Natural killer cell (primary cell): ENCODE data around the gene SELL. TPM values are rescaled to one million over a fixed set of nuclear protein-coding genes. Genes with fewer than 3 reads are reported as not detected.

Source experiments
- ATAC-seq, 3 donors: fragments of 150-1000 bp in 2 of 3; fragments of 200-7000 bp in 1 of 3; cut with Tn5 transposase; 1 replicate in 1 of 3; 2 replicates in 2 of 3; pipeline ENCODE4 v1.10.0; 2021; ENCODE audit warnings: mild to moderate bottlenecking in 2 of 3, moderate library complexity in 2 of 3
- DNase-seq, 2 donors: peaks; one replicate each; pipeline versions ENCODE4 v3.0.0 to v3.0.0-alpha.2; 2013 to 2021; ENCODE audit warnings: mixed read lengths in 1 of 2
- H3K27ac ChIP-seq: one replicate; pipeline ENCODE4 v1.5.1; 2013; ENCODE audit warnings: mild to moderate bottlenecking, low read length
- H3K27me3 ChIP-seq: one replicate; pipeline ENCODE4 v1.6.1; 2013; ENCODE audit warnings: low read length; ENCODE audit not compliant: control insufficient read depth, insufficient read depth
- H3K36me3 ChIP-seq: one replicate; pipeline ENCODE4 v1.6.1; 2013; ENCODE audit warnings: low read length; ENCODE audit not compliant: control insufficient read depth, insufficient read depth
- H3K4me1 ChIP-seq: one replicate; pipeline ENCODE4 v1.6.1; 2013; ENCODE audit warnings: low read length; ENCODE audit not compliant: control insufficient read depth, insufficient read depth
- H3K4me3 ChIP-seq: one replicate; pipeline ENCODE4 v1.5.1; 2013; ENCODE audit warnings: low read length
- H3K9me3 ChIP-seq: one replicate; pipeline ENCODE4 v1.6.1; 2013; ENCODE audit warnings: low read length; ENCODE audit not compliant: control insufficient read depth, insufficient read depth
- H3K27ac Mint-ChIP-seq, 2 donors: one replicate each; pipeline ENCODE4 v1.8.0; 2022; ENCODE audit warnings: mild to moderate bottlenecking in 2 of 2, mixed read lengths in 2 of 2, moderate library complexity in 1 of 2
- H3K27me3 Mint-ChIP-seq, 2 donors: one replicate each; pipeline ENCODE4 v1.8.0; 2022; ENCODE audit warnings: low read depth in 2 of 2, mixed read lengths in 2 of 2
- H3K36me3 Mint-ChIP-seq: one replicate; pipeline ENCODE4 v1.8.0; 2022; ENCODE audit warnings: mixed read lengths
- H3K4me1 Mint-ChIP-seq, 2 donors: one replicate each; pipeline ENCODE4 v1.8.0; 2022; ENCODE audit warnings: mixed read lengths in 2 of 2
- H3K4me3 Mint-ChIP-seq: one replicate; pipeline ENCODE4 v1.8.0; 2022; ENCODE audit warnings: mild to moderate bottlenecking, moderate library complexity, mixed read lengths
- H3K9me3 Mint-ChIP-seq, 2 donors: one replicate each; pipeline ENCODE4 v1.8.0; 2022; ENCODE audit warnings: mixed read lengths in 2 of 2
- CTCF ChIP-seq: fragments of 200-600 bp; IDR thresholded peaks from one replicate; pipeline ENCODE4 v1.8.0; 2022; ENCODE audit warnings: antibody characterized with exemption
- WGBS: methylation state at CpG from one replicate; pipeline ENCODE4 v1.1.7; 2013; ENCODE audit warnings: missing lambda C conversion rate; ENCODE audit not compliant: insufficient coverage; 5-methylcytosine and 5-hydroxymethylcytosine counted together
- intact Hi-C: fragments of 100-400 bp; cut with micrococcal nuclease; formaldehyde crosslinking; loops from one replicate; pipeline ENCODE4 v1.14.2; 2022
- total RNA-seq, 4 donors: library from RNA; stranded (reverse); fragments of 120-200 nt in 1 of 4; gene quantifications; one replicate each; pipeline versions ENCODE4 v1.2.3 to v1.2.4, GENCODE V29; 2013 to 2022

The SELL gene
- total RNA-seq, 3 donors from 2014 or later (not counting 1 experiment from before 2014, with no cell fraction given), result 149 to 190 (median 165) TPM

GRCh38 chr1:169682071-169682470 lies 29.3 kb downstream of the SELL start:
- H3K27me3 Mint-ChIP-seq, result no peaks in the 10 kb centered on the region
- no peaks in the 10 kb centered on the region for H3K36me3 ChIP-seq
- no peak for TF ChIP-seq CTCF
- DNase-seq (no peak), ATAC-seq (no peak)
- H3K9me3 ChIP-seq, result no peaks in the 10 kb centered on the region
- peak overlapping the region in 1 of 2 donors; percentile 74 for H3K27ac Mint-ChIP-seq
- no peaks in the 10 kb centered on the region for H3K27me3 ChIP-seq
- no peak overlapping the region for H3K27ac ChIP-seq
- H3K36me3 Mint-ChIP-seq, result no peaks in the 10 kb centered on the region
- peaks cover 24 to 33% of the 10 kb centered on the region in 2 donors for H3K4me1 Mint-ChIP-seq
- no peak overlapping the region for H3K4me3 ChIP-seq
- H3K9me3 Mint-ChIP-seq, result no peaks in the 10 kb centered on the region
- H3K4me1 ChIP-seq, result peaks cover 14% of the 10 kb centered on the region
- intact Hi-C loops, result no loop called here
- WGBS, result 48% methylated on average over 2 of the region's 2 CpGs
- H3K4me3 Mint-ChIP-seq, result peak overlapping the region; percentile 69

GRCh38 chr1:169681140-169681539 lies 30.3 kb downstream of the SELL start:
- peak overlapping the region; percentile 68 to 74 for H3K27ac Mint-ChIP-seq
- H3K9me3 ChIP-seq, result no peaks in the 10 kb centered on the region
- peaks cover 17% of the 10 kb centered on the region for H3K4me1 ChIP-seq
- peak overlapping the region; percentile 42 for H3K27ac ChIP-seq
- peak overlapping the region; percentile 65 for H3K4me3 Mint-ChIP-seq
- H3K4me1 Mint-ChIP-seq, result peaks cover 33 to 42% of the 10 kb centered on the region in 2 donors
- no peaks in the 10 kb centered on the region for H3K36me3 ChIP-seq
- no peaks in the 10 kb centered on the region for H3K27me3 Mint-ChIP-seq
- no peaks in the 10 kb centered on the region for H3K27me3 ChIP-seq
- intact Hi-C loops, result no loop called here
- peak in 1 of 3 donors; percentile 28 for ATAC-seq
- no peak for DNase-seq
- H3K9me3 Mint-ChIP-seq, result no peaks in the 10 kb centered on the region
- no peak for TF ChIP-seq CTCF
- no peak overlapping the region for H3K4me3 ChIP-seq
- WGBS, result 72% methylated on average over 2 of the region's 2 CpGs
- no peaks in the 10 kb centered on the region for H3K36me3 Mint-ChIP-seq

GRCh38 chr1:169680377-169681019 lies 30.9 kb downstream of the SELL start:
- Mint-ChIP-seq H3K36me3 (no peaks in the 10 kb centered on the region), H3K27me3 (no peaks in the 10 kb centered on the region), H3K4me3 (peak overlapping the region; percentile 65), H3K4me1 (peaks cover 39 to 49% of the 10 kb centered on the region in 2 donors), H3K27ac (peak overlapping the region; percentile 68 to 74), H3K9me3 (no peaks in the 10 kb centered on the region)
- Histone ChIP-seq H3K4me1 (peaks cover 20% of the 10 kb centered on the region), H3K9me3 (no peaks in the 10 kb centered on the region), H3K4me3 (no peak overlapping the region), H3K27me3 (no peaks in the 10 kb centered on the region), H3K27ac (peak overlapping the region; percentile 42), H3K36me3 (no peaks in the 10 kb centered on the region)
- ATAC-seq, result peak in 2 of 3 donors; percentile 77 to 83
- intact Hi-C loops, result no loop called here
- WGBS, result 41% methylated on average over 6 of the region's 6 CpGs
- TF ChIP-seq CTCF, result no peak
- no peak for DNase-seq

- H3K27ac Mint-ChIP-seq, result peak overlapping the region; percentile 68 to 74
Observed at GRCh38 chr1:169679692-169680091, 31.7 kb downstream of the SELL start.

More at GRCh38 chr1:169679692-169680091, 31.7 kb downstream of the SELL start:
- Histone ChIP-seq H3K36me3 (no peaks in the 10 kb centered on the region), H3K4me3 (no peak overlapping the region), H3K9me3 (no peaks in the 10 kb centered on the region), H3K4me1 (peaks cover 20% of the 10 kb centered on the region), H3K27me3 (no peaks in the 10 kb centered on the region), H3K27ac (peak overlapping the region; percentile 14)
- Mint-ChIP-seq H3K9me3 (no peaks in the 10 kb centered on the region), H3K27me3 (no peaks in the 10 kb centered on the region), H3K4me3 (no peak overlapping the region), H3K4me1 (peaks cover 41 to 50% of the 10 kb centered on the region in 2 donors), H3K36me3 (no peaks in the 10 kb centered on the region)
- no peak for DNase-seq
- no peak for ATAC-seq
- intact Hi-C loops, result no loop called here
- no peak for TF ChIP-seq CTCF
- WGBS, result 62% methylated on average over 2 of the region's 3 CpGs
